Measurements from ENCODE around the gene C1GALT1. TPM values are rescaled to one million over a fixed set of nuclear protein-coding genes. Genes with fewer than 3 reads are reported as not detected.

Gene C1GALT1
- total RNA-seq, 1 experiment from 2014 or later, result 54.5 TPM

- TF ChIP-seq TCF7L2 (IDR thresholded peaks at IDR 0.05; ENCODE audit: low read depth, low read length) (no peak), SIN3A (IDR thresholded peaks at IDR 0.05; ENCODE audit: borderline replicate concordance, insufficient read depth, low read depth, low read length) (no peak), POLR2AphosphoS5 (IDR thresholded peaks at IDR 0.05; ENCODE audit: low read depth, low read length) (no peak), CTCF (IDR thresholded peaks at IDR 0.05) (no peak), REST (IDR thresholded peaks at IDR 0.05; ENCODE audit: insufficient read depth in 1 of 2, low read depth in 2 of 2, low read length in 1 of 2) (no peak)
- Histone ChIP-seq H3K9me3 (ENCODE audit: control insufficient read depth, insufficient read depth, low read depth, low read length) (no peaks in the 10 kb centered on the region), H3K27ac (ENCODE audit: low read length) (peak overlapping the region; percentile 89), H3K4me1 (ENCODE audit: control insufficient read depth, insufficient read depth, low read length) (peaks cover 23% of the 10 kb centered on the region), H3K27me3 (ENCODE audit: control insufficient read depth, insufficient read depth, low read length) (no peaks in the 10 kb centered on the region), H3K4me3 (ENCODE audit: low read depth in 2 of 2, low read length in 2 of 2) (peak overlapping the region; percentile 83 to 93), H3K36me3 (ENCODE audit: control insufficient read depth, insufficient read depth, low read length) (peaks cover 6% of the 10 kb centered on the region; the same call in 1 of the 2 replicates)
- ChIA-PET POLR2A (no interaction called here), CTCF (no interaction called here)
- ATAC-seq, result no peak
- in situ Hi-C loops (cut with HindIII; ENCODE audit: low pct_unique_long_range_greater_than_20kb, low sequenced_read_pairs) (no loop called here), intact Hi-C loops (cut with micrococcal nuclease; ENCODE audit: unreplicated experiment) (loop anchor here (10.0 kb wide), 1 partner anchor 231 kb away; no protein-coding TSS in a partner anchor)
- DNase-seq (ENCODE audit: low read depth, low spot score), result no peak
- no TSS peak for BruUV-seq (replicated peaks)
These were observed 1.6 kb downstream of the C1GALT1 start for GRCh38 chr7:7183838-7184463.

DNA sequence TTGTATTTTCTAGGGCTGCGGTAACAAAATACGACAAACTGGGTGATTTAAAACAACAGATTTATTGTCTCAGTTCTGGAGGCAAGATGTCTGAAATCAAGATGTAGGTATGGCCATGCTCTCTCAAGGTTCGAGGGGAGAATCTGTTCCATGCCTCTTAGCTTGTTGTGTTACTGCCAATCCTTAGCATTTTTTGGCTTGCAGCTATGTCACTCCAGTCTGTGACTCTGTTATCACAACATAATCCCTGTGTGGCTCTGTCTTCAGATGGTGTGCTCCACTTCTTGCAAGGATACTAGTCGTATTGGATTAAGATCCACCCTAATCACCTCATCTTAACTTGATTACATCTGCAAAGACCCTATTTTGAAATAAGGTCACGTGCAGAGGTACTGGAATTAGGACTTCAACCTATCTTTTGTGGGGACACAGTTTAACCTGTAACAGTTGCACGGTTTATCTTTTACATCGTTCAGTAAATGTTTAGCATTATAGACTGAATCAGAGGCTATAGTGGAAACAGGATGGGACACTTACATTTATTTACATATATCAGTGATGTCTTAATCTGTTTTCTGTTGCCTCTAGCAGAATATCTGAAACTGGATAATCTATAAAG is 3.1 kb downstream of the C1GALT1 start:
- TF ChIP-seq REST (IDR thresholded peaks at IDR 0.05; ENCODE audit: insufficient read depth in 1 of 2, low read depth in 2 of 2, low read length in 1 of 2), result no peak
- TF ChIP-seq SIN3A (IDR thresholded peaks at IDR 0.05; ENCODE audit: borderline replicate concordance, insufficient read depth, low read depth, low read length), result no peak
- no peak for TF ChIP-seq POLR2AphosphoS5 (IDR thresholded peaks at IDR 0.05; ENCODE audit: low read depth, low read length)
- no peak for TF ChIP-seq CTCF (IDR thresholded peaks at IDR 0.05)
- no peak for TF ChIP-seq TCF7L2 (IDR thresholded peaks at IDR 0.05; ENCODE audit: low read depth, low read length)
- Histone ChIP-seq H3K36me3 (ENCODE audit: control insufficient read depth, insufficient read depth, low read length) (peaks cover 6% of the 10 kb centered on the region; the same call in 1 of the 2 replicates), H3K4me3 (ENCODE audit: low read depth in 2 of 2, low read length in 2 of 2) (no peak overlapping the region), H3K9me3 (ENCODE audit: control insufficient read depth, insufficient read depth, low read depth, low read length) (no peaks in the 10 kb centered on the region), H3K4me1 (ENCODE audit: control insufficient read depth, insufficient read depth, low read length) (peaks cover 23% of the 10 kb centered on the region), H3K27me3 (ENCODE audit: control insufficient read depth, insufficient read depth, low read length) (no peaks in the 10 kb centered on the region), H3K27ac (ENCODE audit: low read length) (no peak overlapping the region)
- POLR2A ChIA-PET, result interaction anchor here (0.6 kb wide), 1 partner anchor 172 kb away, joined by 3 read pairs; no protein-coding TSS in a partner anchor
- intact Hi-C loops (cut with micrococcal nuclease; ENCODE audit: unreplicated experiment), result loop anchor here (10.0 kb wide), 1 partner anchor 229 kb away; no protein-coding TSS in a partner anchor
- in situ Hi-C loops (cut with HindIII; ENCODE audit: low pct_unique_long_range_greater_than_20kb, low sequenced_read_pairs), result no loop called here
- DNase-seq (ENCODE audit: low read depth, low spot score) (no peak), ATAC-seq (no peak)
- BruUV-seq (replicated peaks), result no TSS peak
- CTCF ChIA-PET, result no interaction called here
